ENCODE results near the gene YIPF2.

The YIPF2 gene

GRCh38 chr19:10965398-10965797 is 37.0 kb upstream of the YIPF2 start:
- Histone ChIP-seq H2AFZ (ENCODE audit: low read length) (no peak overlapping the region), H3K4me1 (ENCODE audit: control insufficient read depth in 2 of 2, insufficient read depth in 1 of 2, low read depth in 1 of 2, low read length in 2 of 2) (peaks cover 12 to 14% of the 10 kb centered on the region in 2 donors), H3K23ac (ENCODE audit: low read depth, low read length, poor library complexity) (no peak overlapping the region), H3K27me3 (ENCODE audit: control insufficient read depth in 3 of 3, insufficient read depth in 3 of 3, low read depth in 1 of 3, low read length in 3 of 3) (no peaks in the 10 kb centered on the region), H3K9ac (ENCODE audit: low read depth, low read length, poor library complexity) (no peak overlapping the region), H3K36me3 (replicated peaks in 1 of 2; ENCODE audit: control insufficient read depth in 2 of 2, insufficient read depth in 2 of 2, low read length in 2 of 2) (peaks cover 3 to 49% of the 10 kb centered on the region in 2 donors), H2AK5ac (ENCODE audit: low read depth, low read length) (no peak overlapping the region), H2BK120ac (ENCODE audit: low read depth, low read length) (no peak overlapping the region), H3K4me2 (ENCODE audit: insufficient read depth, low read length, poor library complexity, severe bottlenecking) (no peak overlapping the region), H3K14ac (ENCODE audit: low read length) (no peak overlapping the region), H3K4ac (ENCODE audit: low read length) (no peak overlapping the region), H3K9me3 (replicated peaks in 1 of 2; ENCODE audit: control insufficient read depth in 2 of 2, insufficient read depth in 1 of 2, low read depth in 1 of 2, low read length in 2 of 2) (no peaks in the 10 kb centered on the region), H2BK15ac (ENCODE audit: low read length) (no peak overlapping the region), H2BK5ac (ENCODE audit: low read length) (no peak overlapping the region), H3K27ac (replicated peaks; ENCODE audit: low read length) (no peak overlapping the region), H4K8ac (ENCODE audit: low read depth, low read length) (no peak overlapping the region), H3K79me1 (ENCODE audit: low read depth, low read length) (peaks cover 10% of the 10 kb centered on the region), H3K4me3 (ENCODE audit: low read length in 2 of 2) (no peak overlapping the region), H3K18ac (ENCODE audit: low read length) (no peak overlapping the region), H4K91ac (ENCODE audit: low read depth, low read length, poor library complexity) (no peak overlapping the region), H2BK12ac (ENCODE audit: low read length) (no peak overlapping the region)
- no CpG with 5 or more reads among the region's 6 CpGs for WGBS, 2 donors (ENCODE audit: extremely low coverage in 2 of 2, insufficient read length in 2 of 2, insufficient replicate concordance in 1 of 2)
- DNase-seq (ENCODE audit: low spot score) = no peak

- H4K8ac ChIP-seq (ENCODE audit: low read depth, low read length) = no peak overlapping the region
- H3K23ac ChIP-seq (ENCODE audit: low read depth, low read length, poor library complexity) = no peak overlapping the region
- no peak overlapping the region for H3K9ac ChIP-seq (ENCODE audit: low read depth, low read length, poor library complexity)
- no peak overlapping the region for H3K4ac ChIP-seq (ENCODE audit: low read length)
- peaks cover 3 to 49% of the 10 kb centered on the region in 2 donors for H3K36me3 ChIP-seq (replicated peaks in 1 of 2; ENCODE audit: control insufficient read depth in 2 of 2, insufficient read depth in 2 of 2, low read length in 2 of 2)
- H3K4me1 ChIP-seq (ENCODE audit: control insufficient read depth in 2 of 2, insufficient read depth in 1 of 2, low read depth in 1 of 2, low read length in 2 of 2) = peaks cover 14 to 15% of the 10 kb centered on the region in 2 donors
- no peak overlapping the region for H3K18ac ChIP-seq (ENCODE audit: low read length)
- WGBS, 2 donors (ENCODE audit: extremely low coverage in 2 of 2, insufficient read length in 2 of 2, insufficient replicate concordance in 1 of 2) = no CpG with 5 or more reads among the region's 4 CpGs
- H3K4me3 ChIP-seq (ENCODE audit: low read length in 2 of 2) = no peak overlapping the region
- H3K27me3 ChIP-seq (ENCODE audit: control insufficient read depth in 3 of 3, insufficient read depth in 3 of 3, low read depth in 1 of 3, low read length in 3 of 3) = no peaks in the 10 kb centered on the region
- no peak overlapping the region for H2BK12ac ChIP-seq (ENCODE audit: low read length)
- H4K91ac ChIP-seq (ENCODE audit: low read depth, low read length, poor library complexity) = no peak overlapping the region
- H2BK15ac ChIP-seq (ENCODE audit: low read length) = no peak overlapping the region
- H2AK5ac ChIP-seq (ENCODE audit: low read depth, low read length) = no peak overlapping the region
- H3K79me1 ChIP-seq (ENCODE audit: low read depth, low read length) = peaks cover 10% of the 10 kb centered on the region
- H3K9me3 ChIP-seq (replicated peaks in 1 of 2; ENCODE audit: control insufficient read depth in 2 of 2, insufficient read depth in 1 of 2, low read depth in 1 of 2, low read length in 2 of 2) = no peaks in the 10 kb centered on the region
- DNase-seq (ENCODE audit: low spot score) = no peak
- H3K4me2 ChIP-seq (ENCODE audit: insufficient read depth, low read length, poor library complexity, severe bottlenecking) = no peak overlapping the region
- no peak overlapping the region for H2BK5ac ChIP-seq (ENCODE audit: low read length)
- no peak overlapping the region for H3K27ac ChIP-seq (replicated peaks; ENCODE audit: low read length)
- H3K14ac ChIP-seq (ENCODE audit: low read length) = no peak overlapping the region
- no peak overlapping the region for H2AFZ ChIP-seq (ENCODE audit: low read length)
- no peak overlapping the region for H2BK120ac ChIP-seq (ENCODE audit: low read depth, low read length)
Measured at GRCh38 chr19:10964903-10965302, 36.5 kb upstream of the YIPF2 start.

- Histone ChIP-seq H3K4me3 (ENCODE audit: low read length in 2 of 2) (no peak overlapping the region), H3K23ac (ENCODE audit: low read depth, low read length, poor library complexity) (no peak overlapping the region), H3K4me1 (ENCODE audit: control insufficient read depth in 2 of 2, insufficient read depth in 1 of 2, low read depth in 1 of 2, low read length in 2 of 2) (peaks cover 13 to 14% of the 10 kb centered on the region in 2 donors), H3K27ac (replicated peaks; ENCODE audit: low read length) (no peak overlapping the region), H3K27me3 (ENCODE audit: control insufficient read depth in 3 of 3, insufficient read depth in 3 of 3, low read depth in 1 of 3, low read length in 3 of 3) (no peaks in the 10 kb centered on the region), H3K4me2 (ENCODE audit: insufficient read depth, low read length, poor library complexity, severe bottlenecking) (no peak overlapping the region), H3K36me3 (replicated peaks in 1 of 2; ENCODE audit: control insufficient read depth in 2 of 2, insufficient read depth in 2 of 2, low read length in 2 of 2) (peaks cover 1 to 41% of the 10 kb centered on the region in 2 donors), H3K4ac (ENCODE audit: low read length) (no peak overlapping the region), H4K8ac (ENCODE audit: low read depth, low read length) (no peak overlapping the region), H3K79me1 (ENCODE audit: low read depth, low read length) (peaks cover 8% of the 10 kb centered on the region), H2AFZ (ENCODE audit: low read length) (no peak overlapping the region), H4K91ac (ENCODE audit: low read depth, low read length, poor library complexity) (no peak overlapping the region), H3K18ac (ENCODE audit: low read length) (no peak overlapping the region), H3K9me3 (replicated peaks in 1 of 2; ENCODE audit: control insufficient read depth in 2 of 2, insufficient read depth in 1 of 2, low read depth in 1 of 2, low read length in 2 of 2) (no peaks in the 10 kb centered on the region), H2BK120ac (ENCODE audit: low read depth, low read length) (no peak overlapping the region), H2AK5ac (ENCODE audit: low read depth, low read length) (no peak overlapping the region), H2BK5ac (ENCODE audit: low read length) (no peak overlapping the region), H3K14ac (ENCODE audit: low read length) (no peak overlapping the region), H2BK12ac (ENCODE audit: low read length) (no peak overlapping the region), H2BK15ac (ENCODE audit: low read length) (no peak overlapping the region), H3K9ac (ENCODE audit: low read depth, low read length, poor library complexity) (no peak overlapping the region)
- DNase-seq (ENCODE audit: low spot score) = no peak
- no CpG with 5 or more reads among the region's 4 CpGs for WGBS, 2 donors (ENCODE audit: extremely low coverage in 2 of 2, insufficient read length in 2 of 2, insufficient replicate concordance in 1 of 2)
Measured at GRCh38 chr19:10963865-10964264, 35.4 kb upstream of the YIPF2 start.

GRCh38 chr19:10962863-10963262 is 34.4 kb upstream of the YIPF2 start:
- H3K4ac ChIP-seq (ENCODE audit: low read length) = no peak overlapping the region
- H3K23ac ChIP-seq (ENCODE audit: low read depth, low read length, poor library complexity) = no peak overlapping the region
- DNase-seq (ENCODE audit: low spot score) = no peak
- H3K4me2 ChIP-seq (ENCODE audit: insufficient read depth, low read length, poor library complexity, severe bottlenecking) = no peak overlapping the region
- no peak overlapping the region for H4K91ac ChIP-seq (ENCODE audit: low read depth, low read length, poor library complexity)
- peaks cover 5% of the 10 kb centered on the region for H3K79me1 ChIP-seq (ENCODE audit: low read depth, low read length)
- H2AFZ ChIP-seq (ENCODE audit: low read length) = no peak overlapping the region
- no peak overlapping the region for H4K8ac ChIP-seq (ENCODE audit: low read depth, low read length)
- no peaks in the 10 kb centered on the region for H3K27me3 ChIP-seq (ENCODE audit: control insufficient read depth in 3 of 3, insufficient read depth in 3 of 3, low read depth in 1 of 3, low read length in 3 of 3)
- no CpG with 5 or more reads among the region's 10 CpGs for WGBS, 2 donors (ENCODE audit: extremely low coverage in 2 of 2, insufficient read length in 2 of 2, insufficient replicate concordance in 1 of 2)
- peak overlapping the region in 1 of 2 donors; percentile 14 for H3K4me3 ChIP-seq (ENCODE audit: low read length in 2 of 2)
- H2AK5ac ChIP-seq (ENCODE audit: low read depth, low read length) = no peak overlapping the region
- H2BK120ac ChIP-seq (ENCODE audit: low read depth, low read length) = no peak overlapping the region
- no peaks in the 10 kb centered on the region for H3K9me3 ChIP-seq (replicated peaks in 1 of 2; ENCODE audit: control insufficient read depth in 2 of 2, insufficient read depth in 1 of 2, low read depth in 1 of 2, low read length in 2 of 2)
- peaks cover 8 to 9% of the 10 kb centered on the region in 2 donors for H3K4me1 ChIP-seq (ENCODE audit: control insufficient read depth in 2 of 2, insufficient read depth in 1 of 2, low read depth in 1 of 2, low read length in 2 of 2)
- no peak overlapping the region for H3K9ac ChIP-seq (ENCODE audit: low read depth, low read length, poor library complexity)
- no peak overlapping the region for H3K27ac ChIP-seq (replicated peaks; ENCODE audit: low read length)
- H3K36me3 ChIP-seq (replicated peaks in 1 of 2; ENCODE audit: control insufficient read depth in 2 of 2, insufficient read depth in 2 of 2, low read length in 2 of 2) = peaks cover 1 to 35% of the 10 kb centered on the region in 2 donors
- H3K14ac ChIP-seq (ENCODE audit: low read length) = no peak overlapping the region
- peak overlapping the region; percentile 59 for H2BK5ac ChIP-seq (ENCODE audit: low read length)
- H3K18ac ChIP-seq (ENCODE audit: low read length) = peak overlapping the region; percentile 11
- no peak overlapping the region for H2BK15ac ChIP-seq (ENCODE audit: low read length)
- no peak overlapping the region for H2BK12ac ChIP-seq (ENCODE audit: low read length)
